HepG2 (cell line): ENCODE measurements around the gene RPS25. TPM values are rescaled to one million over a fixed set of nuclear protein-coding genes. Genes with fewer than 3 reads are reported as not detected.

ENCODE experiments used
- ARHGAP35 ChIP-seq: sonication (generic); formaldehyde crosslinking; IDR thresholded peaks from 2 replicates; pipeline ENCODE4 v1.9.0; 2022; ENCODE audit warnings: mild to moderate bottlenecking, inconsistent platforms, moderate library complexity, missing genetic modification reagents, borderline replicate concordance
- HDAC1 ChIP-seq: sonication (generic); formaldehyde crosslinking; IDR thresholded peaks from 2 replicates; pipeline ENCODE4 v1.5.1; 2020; ENCODE audit warnings: mild to moderate bottlenecking, missing genetic modification reagents
- HOXA7 ChIP-seq: sonication (generic); formaldehyde crosslinking; IDR thresholded peaks from 2 replicates; pipeline ENCODE4 v1.8.1; 2022; ENCODE audit warnings: mild to moderate bottlenecking, missing genetic modification reagents, moderate library complexity
- IRX3 ChIP-seq: sonication (generic); formaldehyde crosslinking; IDR thresholded peaks from 2 replicates; pipeline ENCODE4 v1.8.1; 2023; ENCODE audit warnings: mild to moderate bottlenecking, low read depth, missing genetic modification reagents, borderline replicate concordance
- JUN ChIP-seq: sonication (generic); formaldehyde crosslinking; IDR thresholded peaks from 2 replicates; pipeline ENCODE4 v1.4.0; 2020; ENCODE audit warnings: mild to moderate bottlenecking, missing genetic modification reagents
- PRPF4 ChIP-seq: fragments of 200-400 bp; formaldehyde crosslinking; IDR thresholded peaks from 2 replicates; pipeline ENCODE4 v1.6.1; 2016; ENCODE audit warnings: low read length, low read depth; ENCODE audit not compliant: poor library complexity, severe bottlenecking
- SAFB2 ChIP-seq: sonication (generic); formaldehyde crosslinking; IDR thresholded peaks from 2 replicates; pipeline ENCODE4 v1.5.1; 2020; ENCODE audit warnings: missing genetic modification reagents, low read depth, mild to moderate bottlenecking, borderline replicate concordance
- ZBTB8A ChIP-seq: sonication (generic); formaldehyde crosslinking; IDR thresholded peaks from 2 replicates; pipeline ENCODE4 v1.4.0; 2020; ENCODE audit warnings: mild to moderate bottlenecking, low read depth, missing genetic modification reagents, borderline replicate concordance
- ZFYVE20 ChIP-seq: sonication (generic); formaldehyde crosslinking; IDR thresholded peaks from 2 replicates; pipeline ENCODE4 v1.8.0; 2023; ENCODE audit warnings: low read depth, mild to moderate bottlenecking, moderate library complexity, missing genetic modification reagents, borderline replicate concordance
- ZNF33B ChIP-seq: sonication (generic); formaldehyde crosslinking; IDR thresholded peaks from 2 replicates; pipeline ENCODE4 v1.5.1; 2020; ENCODE audit warnings: mild to moderate bottlenecking, missing genetic modification reagents
- ZNF552 ChIP-seq: sonication (generic); formaldehyde crosslinking; IDR thresholded peaks from 2 replicates; pipeline ENCODE4 v1.9.0; 2022; ENCODE audit warnings: missing genetic modification reagents, mild to moderate bottlenecking, borderline replicate concordance
- ZNF652 ChIP-seq: IDR thresholded peaks from 2 replicates; pipeline ENCODE4 v1.6.1; 2016; ENCODE audit warnings: low read depth, borderline replicate concordance
- ZSCAN31 ChIP-seq: sonication (generic); formaldehyde crosslinking; IDR thresholded peaks from 2 replicates; pipeline ENCODE4 v1.5.0; 2020; ENCODE audit warnings: low read depth, mild to moderate bottlenecking, missing genetic modification reagents
- polyA plus RNA-seq, 8 experiments: library from polyadenylated mRNA; depleted of rRNA in 3 of 8; stranded (reverse) in 7 of 8; unstranded in 1 of 8; fragments of >200 nt; fragmentation: Illumina TruSeq in 4 of 8; extraction: Trizol in 4 of 8; gene quantifications; 2 replicates each; pipeline versions ENCODE4 v1.2.1 to v1.2.3, GENCODE V29; 2011 to 2016; ENCODE audit warnings: low read depth in 4 of 8, missing spikeins in 1 of 8, mixed read lengths in 1 of 8; ENCODE audit not compliant: insufficient read depth in 1 of 8
- total RNA-seq, 5 experiments: library from RNA; depleted of rRNA; stranded (reverse); fragments of >200 nt; fragmentation: Illumina TruSeq; extraction: Trizol; gene quantifications; 2 replicates each; pipeline ENCODE4 v1.2.3, GENCODE V29; 2016; ENCODE audit warnings: low read depth in 1 of 5
- TF ChIP-seq, protein P1 (sequence below): sonication (generic); formaldehyde crosslinking; IDR thresholded peaks from 2 replicates; pipeline ENCODE4 v1.4.0; 2020; ENCODE audit warnings: missing genetic modification reagents, borderline replicate concordance
- TF ChIP-seq, protein P2 (sequence below): sonication (generic); formaldehyde crosslinking; IDR thresholded peaks from 2 replicates; pipeline ENCODE4 v1.5.0; 2020; ENCODE audit warnings: mild to moderate bottlenecking, missing genetic modification reagents
- TF ChIP-seq, protein P3 (sequence below): sonication (generic); formaldehyde crosslinking; IDR thresholded peaks from 2 replicates; pipeline ENCODE4 v1.4.0; 2020; ENCODE audit warnings: missing genetic modification reagents
- TF ChIP-seq, protein P4 (sequence below): sonication (generic); formaldehyde crosslinking; IDR thresholded peaks from 2 replicates; pipeline ENCODE4 v1.5.0; 2020; ENCODE audit warnings: missing genetic modification reagents, mild to moderate bottlenecking, borderline replicate concordance

The RPS25 gene
- total and polyA plus RNA-seq, 2 of the 13 experiments (the other 11 are each of a cell fraction or from before 2014, with no cell fraction given): 839 to 1,415 TPM

DNA sequence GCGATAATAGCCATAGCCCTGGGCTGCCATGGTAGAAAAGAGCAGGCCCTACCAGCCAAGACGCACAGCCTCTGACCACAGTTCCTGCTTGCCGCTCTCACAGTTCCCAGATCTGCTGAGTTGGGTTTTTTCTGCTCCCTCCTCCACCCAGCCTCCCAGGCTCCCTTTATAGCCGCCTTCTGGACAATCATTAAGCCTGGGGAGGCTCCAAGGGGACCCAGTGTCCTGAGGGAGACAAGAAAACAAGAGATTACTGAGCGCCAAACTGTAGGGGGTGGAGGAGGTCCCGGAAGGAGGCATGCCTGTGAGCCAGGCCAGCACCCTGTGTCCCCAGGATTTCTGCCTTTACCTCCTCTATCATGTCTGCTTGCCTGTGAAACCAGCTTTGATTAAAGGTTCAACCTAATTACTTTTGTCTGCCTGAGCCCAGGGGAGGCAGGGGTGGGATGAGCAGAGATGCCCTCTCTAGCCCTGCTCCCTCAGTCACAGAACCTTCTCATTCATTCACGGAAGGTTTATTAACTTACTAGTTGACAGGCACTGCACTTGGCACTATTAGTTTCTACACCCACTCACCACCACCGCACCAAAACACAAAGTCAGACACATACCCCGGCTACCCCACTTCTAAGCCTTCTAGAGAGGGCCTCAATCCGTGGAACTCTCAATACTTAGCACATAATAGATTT is 11.3 kb upstream of the RPS25 start (continued):
- TF ChIP-seq IRX3 (CRISPR knock-in tag) (0 out of 2 replicates have a peak, but pooled peaks have one; percentile 45), ZNF552 (CRISPR knock-in tag) (no peak), ZSCAN31 (CRISPR knock-in tag) (peak; percentile 61; the same call in 1 of the 2 replicates), ZNF652 (CRISPR knock-in tag) (no peak), JUN (CRISPR knock-in tag) (no peak), SAFB2 (CRISPR knock-in tag) (no peak), ZNF33B (CRISPR knock-in tag) (no peak), ARHGAP35 (no peak), HDAC1 (peak; percentile 84), PRPF4 (no peak), ZFYVE20 (CRISPR knock-in tag) (no peak), ZBTB8A (CRISPR knock-in tag) (no peak), HOXA7 (no peak)
- TF ChIP-seq, protein P1, sequence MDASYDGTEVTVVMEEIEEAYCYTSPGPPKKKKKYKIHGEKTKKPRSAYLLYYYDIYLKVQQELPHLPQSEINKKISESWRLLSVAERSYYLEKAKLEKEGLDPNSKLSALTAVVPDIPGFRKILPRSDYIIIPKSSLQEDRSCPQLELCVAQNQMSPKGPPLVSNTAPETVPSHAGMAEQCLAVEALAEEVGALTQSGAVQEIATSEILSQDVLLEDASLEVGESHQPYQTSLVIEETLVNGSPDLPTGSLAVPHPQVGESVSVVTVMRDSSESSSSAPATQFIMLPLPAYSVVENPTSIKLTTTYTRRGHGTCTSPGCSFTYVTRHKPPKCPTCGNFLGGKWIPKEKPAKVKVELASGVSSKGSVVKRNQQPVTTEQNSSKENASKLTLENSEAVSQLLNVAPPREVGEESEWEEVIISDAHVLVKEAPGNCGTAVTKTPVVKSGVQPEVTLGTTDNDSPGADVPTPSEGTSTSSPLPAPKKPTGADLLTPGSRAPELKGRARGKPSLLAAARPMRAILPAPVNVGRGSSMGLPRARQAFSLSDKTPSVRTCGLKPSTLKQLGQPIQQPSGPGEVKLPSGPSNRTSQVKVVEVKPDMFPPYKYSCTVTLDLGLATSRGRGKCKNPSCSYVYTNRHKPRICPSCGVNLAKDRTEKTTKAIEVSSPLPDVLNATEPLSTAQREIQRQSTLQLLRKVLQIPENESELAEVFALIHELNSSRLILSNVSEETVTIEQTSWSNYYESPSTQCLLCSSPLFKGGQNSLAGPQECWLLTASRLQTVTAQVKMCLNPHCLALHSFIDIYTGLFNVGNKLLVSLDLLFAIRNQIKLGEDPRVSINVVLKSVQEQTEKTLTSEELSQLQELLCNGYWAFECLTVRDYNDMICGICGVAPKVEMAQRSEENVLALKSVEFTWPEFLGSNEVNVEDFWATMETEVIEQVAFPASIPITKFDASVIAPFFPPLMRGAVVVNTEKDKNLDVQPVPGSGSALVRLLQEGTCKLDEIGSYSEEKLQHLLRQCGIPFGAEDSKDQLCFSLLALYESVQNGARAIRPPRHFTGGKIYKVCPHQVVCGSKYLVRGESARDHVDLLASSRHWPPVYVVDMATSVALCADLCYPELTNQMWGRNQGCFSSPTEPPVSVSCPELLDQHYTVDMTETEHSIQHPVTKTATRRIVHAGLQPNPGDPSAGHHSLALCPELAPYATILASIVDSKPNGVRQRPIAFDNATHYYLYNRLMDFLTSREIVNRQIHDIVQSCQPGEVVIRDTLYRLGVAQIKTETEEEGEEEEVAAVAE (CRISPR knock-in tag): no peak; the same call in 1 of the 2 replicates
- TF ChIP-seq, protein P2, sequence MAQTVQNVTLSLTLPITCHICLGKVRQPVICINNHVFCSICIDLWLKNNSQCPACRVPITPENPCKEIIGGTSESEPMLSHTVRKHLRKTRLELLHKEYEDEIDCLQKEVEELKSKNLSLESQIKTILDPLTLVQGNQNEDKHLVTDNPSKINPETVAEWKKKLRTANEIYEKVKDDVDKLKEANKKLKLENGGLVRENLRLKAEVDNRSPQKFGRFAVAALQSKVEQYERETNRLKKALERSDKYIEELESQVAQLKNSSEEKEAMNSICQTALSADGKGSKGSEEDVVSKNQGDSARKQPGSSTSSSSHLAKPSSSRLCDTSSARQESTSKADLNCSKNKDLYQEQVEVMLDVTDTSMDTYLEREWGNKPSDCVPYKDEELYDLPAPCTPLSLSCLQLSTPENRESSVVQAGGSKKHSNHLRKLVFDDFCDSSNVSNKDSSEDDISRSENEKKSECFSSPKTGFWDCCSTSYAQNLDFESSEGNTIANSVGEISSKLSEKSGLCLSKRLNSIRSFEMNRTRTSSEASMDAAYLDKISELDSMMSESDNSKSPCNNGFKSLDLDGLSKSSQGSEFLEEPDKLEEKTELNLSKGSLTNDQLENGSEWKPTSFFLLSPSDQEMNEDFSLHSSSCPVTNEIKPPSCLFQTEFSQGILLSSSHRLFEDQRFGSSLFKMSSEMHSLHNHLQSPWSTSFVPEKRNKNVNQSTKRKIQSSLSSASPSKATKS (CRISPR knock-in tag): no peak
- TF ChIP-seq, protein P3, sequence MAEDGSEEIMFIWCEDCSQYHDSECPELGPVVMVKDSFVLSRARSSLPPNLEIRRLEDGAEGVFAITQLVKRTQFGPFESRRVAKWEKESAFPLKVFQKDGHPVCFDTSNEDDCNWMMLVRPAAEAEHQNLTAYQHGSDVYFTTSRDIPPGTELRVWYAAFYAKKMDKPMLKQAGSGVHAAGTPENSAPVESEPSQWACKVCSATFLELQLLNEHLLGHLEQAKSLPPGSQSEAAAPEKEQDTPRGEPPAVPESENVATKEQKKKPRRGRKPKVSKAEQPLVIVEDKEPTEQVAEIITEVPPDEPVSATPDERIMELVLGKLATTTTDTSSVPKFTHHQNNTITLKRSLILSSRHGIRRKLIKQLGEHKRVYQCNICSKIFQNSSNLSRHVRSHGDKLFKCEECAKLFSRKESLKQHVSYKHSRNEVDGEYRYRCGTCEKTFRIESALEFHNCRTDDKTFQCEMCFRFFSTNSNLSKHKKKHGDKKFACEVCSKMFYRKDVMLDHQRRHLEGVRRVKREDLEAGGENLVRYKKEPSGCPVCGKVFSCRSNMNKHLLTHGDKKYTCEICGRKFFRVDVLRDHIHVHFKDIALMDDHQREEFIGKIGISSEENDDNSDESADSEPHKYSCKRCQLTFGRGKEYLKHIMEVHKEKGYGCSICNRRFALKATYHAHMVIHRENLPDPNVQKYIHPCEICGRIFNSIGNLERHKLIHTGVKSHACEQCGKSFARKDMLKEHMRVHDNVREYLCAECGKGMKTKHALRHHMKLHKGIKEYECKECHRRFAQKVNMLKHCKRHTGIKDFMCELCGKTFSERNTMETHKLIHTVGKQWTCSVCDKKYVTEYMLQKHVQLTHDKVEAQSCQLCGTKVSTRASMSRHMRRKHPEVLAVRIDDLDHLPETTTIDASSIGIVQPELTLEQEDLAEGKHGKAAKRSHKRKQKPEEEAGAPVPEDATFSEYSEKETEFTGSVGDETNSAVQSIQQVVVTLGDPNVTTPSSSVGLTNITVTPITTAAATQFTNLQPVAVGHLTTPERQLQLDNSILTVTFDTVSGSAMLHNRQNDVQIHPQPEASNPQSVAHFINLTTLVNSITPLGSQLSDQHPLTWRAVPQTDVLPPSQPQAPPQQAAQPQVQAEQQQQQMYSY (CRISPR knock-in tag): no peak
- TF ChIP-seq, protein P4, sequence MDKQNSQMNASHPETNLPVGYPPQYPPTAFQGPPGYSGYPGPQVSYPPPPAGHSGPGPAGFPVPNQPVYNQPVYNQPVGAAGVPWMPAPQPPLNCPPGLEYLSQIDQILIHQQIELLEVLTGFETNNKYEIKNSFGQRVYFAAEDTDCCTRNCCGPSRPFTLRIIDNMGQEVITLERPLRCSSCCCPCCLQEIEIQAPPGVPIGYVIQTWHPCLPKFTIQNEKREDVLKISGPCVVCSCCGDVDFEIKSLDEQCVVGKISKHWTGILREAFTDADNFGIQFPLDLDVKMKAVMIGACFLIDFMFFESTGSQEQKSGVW: no peak
